Ascending aorta (tissue), 2 donors: Measurements from ENCODE around the gene PLN. TPM values are rescaled to one million over a fixed set of nuclear protein-coding genes. Genes with fewer than 3 reads are reported as not detected.

Experiments
- DNase-seq, 2 donors: peaks; one replicate each; pipeline ENCODE4 v3.0.0-alpha.2; 2019; ENCODE audit warnings: low spot score in 2 of 2
- H3K27ac ChIP-seq, 2 donors: fragments of 200-600 bp; sonication (generic); one replicate each; pipeline ENCODE4 v1.5.1; 2016 to 2017; ENCODE audit warnings: mild to moderate bottlenecking in 1 of 2
- H3K27me3 ChIP-seq: fragments of 200-600 bp; sonication (generic); one replicate; pipeline ENCODE4 v1.5.1; 2017
- H3K36me3 ChIP-seq, 2 donors: fragments of 200-600 bp; sonication (generic); one replicate each; pipeline ENCODE4 v1.5.1; 2016
- H3K4me1 ChIP-seq, 2 donors: fragments of 200-600 bp; sonication (generic); one replicate each; pipeline ENCODE4 v1.5.1; 2016 to 2017; ENCODE audit warnings: mild to moderate bottlenecking in 1 of 2
- H3K4me3 ChIP-seq, 2 donors: fragments of 200-600 bp; sonication (generic); one replicate each; pipeline ENCODE4 v1.5.1; 2016 to 2017; ENCODE audit warnings: mild to moderate bottlenecking in 1 of 2
- H3K9me3 ChIP-seq, 2 donors: fragments of 200-600 bp; sonication (generic); one replicate each; pipeline ENCODE4 v1.5.1; 2016
- intact Hi-C: fragments of 100-400 bp; cut with DNase I; formaldehyde crosslinking; loops from one replicate; pipeline ENCODE4 v1.15.1; 2023
- total RNA-seq: library from RNA; depleted of rRNA; stranded (reverse); fragments of >200 nt; gene quantifications from one replicate; pipeline ENCODE4 v1.1.0, GENCODE V29; 2016
- TF ChIP-seq, protein P1 (sequence below), 3 experiments: fragments of 200-600 bp in 2 of 3; fragments of 450-650 bp in 1 of 3; sonication (generic) in 2 of 3; IDR thresholded peaks; one replicate each; pipeline ENCODE4 v1.5.1; 2016 to 2019; ENCODE audit warnings: antibody characterized with exemption in 3 of 3, mild to moderate bottlenecking in 1 of 3, moderate library complexity in 1 of 3

Gene PLN
- total RNA-seq, 1 donor from 2014 or later = 129 TPM

DNA sequence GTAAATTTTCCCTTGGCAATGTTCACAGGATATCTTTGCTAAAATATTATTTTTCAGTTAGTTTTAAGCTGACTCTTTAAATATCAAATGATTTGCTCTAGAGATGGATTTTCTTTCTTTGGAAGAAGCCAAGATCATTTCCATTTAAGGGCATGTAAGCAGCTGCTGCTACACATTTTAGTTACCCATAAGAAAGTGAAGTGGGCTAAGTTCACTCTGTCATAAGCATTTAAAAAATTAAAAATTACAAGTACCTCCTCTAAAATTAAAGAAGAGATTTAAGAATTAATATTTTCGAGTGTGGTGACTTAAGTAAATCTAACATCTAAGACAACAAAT lies 1.2 kb upstream of the PLN start:
- peaks cover 0 to 26% of the 10 kb centered on the region in 2 donors for H3K4me1 ChIP-seq
- no peaks in the 10 kb centered on the region for H3K36me3 ChIP-seq
- TF ChIP-seq, protein P1, sequence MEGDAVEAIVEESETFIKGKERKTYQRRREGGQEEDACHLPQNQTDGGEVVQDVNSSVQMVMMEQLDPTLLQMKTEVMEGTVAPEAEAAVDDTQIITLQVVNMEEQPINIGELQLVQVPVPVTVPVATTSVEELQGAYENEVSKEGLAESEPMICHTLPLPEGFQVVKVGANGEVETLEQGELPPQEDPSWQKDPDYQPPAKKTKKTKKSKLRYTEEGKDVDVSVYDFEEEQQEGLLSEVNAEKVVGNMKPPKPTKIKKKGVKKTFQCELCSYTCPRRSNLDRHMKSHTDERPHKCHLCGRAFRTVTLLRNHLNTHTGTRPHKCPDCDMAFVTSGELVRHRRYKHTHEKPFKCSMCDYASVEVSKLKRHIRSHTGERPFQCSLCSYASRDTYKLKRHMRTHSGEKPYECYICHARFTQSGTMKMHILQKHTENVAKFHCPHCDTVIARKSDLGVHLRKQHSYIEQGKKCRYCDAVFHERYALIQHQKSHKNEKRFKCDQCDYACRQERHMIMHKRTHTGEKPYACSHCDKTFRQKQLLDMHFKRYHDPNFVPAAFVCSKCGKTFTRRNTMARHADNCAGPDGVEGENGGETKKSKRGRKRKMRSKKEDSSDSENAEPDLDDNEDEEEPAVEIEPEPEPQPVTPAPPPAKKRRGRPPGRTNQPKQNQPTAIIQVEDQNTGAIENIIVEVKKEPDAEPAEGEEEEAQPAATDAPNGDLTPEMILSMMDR (IDR thresholded peaks at IDR 0.05) = no peak
- peak overlapping the region; percentile 53 to 69 for H3K4me3 ChIP-seq
- no peak for DNase-seq
- H3K27me3 ChIP-seq = no peaks in the 10 kb centered on the region
- no peaks in the 10 kb centered on the region for H3K9me3 ChIP-seq
- intact Hi-C loops = loop anchor here (5.0 to 10.0 kb wide), 2 partner anchors 348 to 1065 kb away; partner anchors contain the start of genes ASF1A and DCBLD1
- peak overlapping the region; percentile 83 to 89 for H3K27ac ChIP-seq

DNA sequence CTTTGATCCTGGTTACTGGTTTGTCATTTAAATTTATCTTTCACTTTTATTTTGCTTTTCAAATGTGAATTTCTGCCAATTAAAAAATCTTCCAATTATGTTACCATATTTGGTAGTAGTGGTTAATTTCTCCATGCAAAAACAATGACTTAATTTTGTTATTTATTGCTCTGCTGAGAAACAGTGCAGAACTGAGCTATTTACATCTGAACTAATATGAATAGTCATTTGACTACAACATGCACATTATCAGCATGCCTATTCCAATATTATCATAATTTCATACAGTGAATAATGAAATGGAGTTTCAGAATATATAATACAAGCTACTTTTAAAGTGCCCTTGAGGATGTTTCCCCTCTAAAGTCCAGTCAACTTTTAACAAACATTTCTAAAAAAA lies 517 bp downstream of the PLN start:
- H3K27me3 ChIP-seq = no peaks in the 10 kb centered on the region

DNA sequence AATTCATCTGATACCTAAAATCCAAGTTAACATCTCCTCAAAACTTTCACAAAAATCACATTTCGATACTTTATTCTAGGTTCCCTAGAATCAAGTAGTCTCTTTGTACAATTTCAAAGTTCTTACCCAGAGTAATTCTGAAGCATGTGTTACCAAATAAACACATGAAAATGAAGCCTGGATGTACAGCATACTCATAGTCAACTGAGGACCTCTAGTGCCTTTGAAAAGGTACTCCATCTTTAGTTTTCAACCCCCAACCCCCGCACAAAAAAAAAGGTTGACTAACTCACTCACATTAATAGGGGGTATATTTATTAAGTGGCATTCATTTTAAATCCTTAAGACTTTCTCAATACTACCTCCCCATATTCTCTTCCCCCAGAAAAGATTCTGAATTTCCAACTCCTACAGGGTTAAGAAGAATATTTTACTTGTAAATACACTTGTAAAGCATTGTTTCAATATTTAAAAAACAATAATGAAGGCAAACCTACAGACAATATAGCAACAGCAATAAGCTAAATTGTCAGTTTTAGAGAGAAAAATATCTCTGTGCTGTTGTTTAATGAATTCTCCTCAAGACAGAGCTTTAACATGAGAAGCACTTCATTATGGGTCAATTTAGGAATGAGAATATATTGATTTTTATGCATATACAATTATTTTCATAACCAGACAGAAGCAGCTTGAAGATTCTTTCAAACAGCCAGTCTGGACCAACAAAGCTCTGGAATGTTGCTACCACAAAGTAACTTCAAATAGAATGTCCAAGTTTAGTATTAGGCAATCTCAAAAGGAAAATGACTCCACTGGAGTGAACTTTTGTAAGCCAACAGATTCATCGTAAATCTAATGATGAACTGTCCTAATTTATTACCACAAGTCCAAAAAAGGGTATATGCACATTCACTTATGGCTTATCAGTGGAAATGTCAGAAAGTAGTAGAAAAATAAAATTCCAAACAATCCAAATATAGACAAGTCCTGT lies 3.3 kb downstream of the PLN start:
- TF ChIP-seq, protein P1 (IDR thresholded peaks at IDR 0.05) = peak; percentile 57 to 69 (median 64)
- H3K36me3 ChIP-seq = peaks cover 3 to 25% of the 10 kb centered on the region in 2 donors

More for the DNA sequence above, 517 bp downstream of the PLN start:
- H3K4me3 ChIP-seq = peak overlapping the region; percentile 53 to 69
- intact Hi-C loops = loop anchor here (5.0 to 10.0 kb wide), 2 partner anchors 346 to 1066 kb away; partner anchors contain the start of genes ASF1A and DCBLD1
- TF ChIP-seq, protein P1 (IDR thresholded peaks at IDR 0.05) = no peak
- no peak for DNase-seq
- H3K36me3 ChIP-seq = peaks cover 0 to 2% of the 10 kb centered on the region in 2 donors
- H3K9me3 ChIP-seq = no peaks in the 10 kb centered on the region
- peaks cover 0 to 12% of the 10 kb centered on the region in 2 donors for H3K4me1 ChIP-seq
- peak overlapping the region; percentile 83 to 89 for H3K27ac ChIP-seq

GRCh38 chr6:118553132-118553531 lies 5.0 kb downstream of the PLN start:
- Histone ChIP-seq H3K27me3 (no peaks in the 10 kb centered on the region), H3K9me3 (no peaks in the 10 kb centered on the region), H3K4me1 (peaks cover 0 to 4% of the 10 kb centered on the region in 2 donors), H3K36me3 (peaks cover 3 to 25% of the 10 kb centered on the region in 2 donors), H3K4me3 (peak overlapping the region; percentile 13 to 69), H3K27ac (peak overlapping the region; percentile 32 to 83)
- TF ChIP-seq, protein P1 (IDR thresholded peaks at IDR 0.05) = no peak
- intact Hi-C loops = loop anchor here (2.0 to 5.0 kb wide), 2 partner anchors 28 to 171 kb away; no protein-coding TSS in a partner anchor
- DNase-seq = no peak

More for the DNA sequence above, 3.3 kb downstream of the PLN start:
- H3K27me3 ChIP-seq = no peaks in the 10 kb centered on the region
- peak overlapping the region; percentile 53 to 69 for H3K4me3 ChIP-seq
- H3K27ac ChIP-seq = peak overlapping the region; percentile 83 to 89
- no peaks in the 10 kb centered on the region for H3K4me1 ChIP-seq
- intact Hi-C loops = loop anchor here (2.0 to 5.0 kb wide), 4 partner anchors 29 to 267 kb away; no protein-coding TSS in a partner anchor
- DNase-seq = no peak
- no peaks in the 10 kb centered on the region for H3K9me3 ChIP-seq

- DNase-seq = no peak
- Histone ChIP-seq H3K9me3 (no peaks in the 10 kb centered on the region), H3K27ac (peak overlapping the region; percentile 16 to 31), H3K4me3 (peak overlapping the region; percentile 13 to 69), H3K27me3 (no peaks in the 10 kb centered on the region), H3K36me3 (peaks cover 8 to 35% of the 10 kb centered on the region in 2 donors), H3K4me1 (peaks cover 0 to 13% of the 10 kb centered on the region in 2 donors)
- TF ChIP-seq, protein P1 (IDR thresholded peaks at IDR 0.05) = no peak
- intact Hi-C loops = loop anchor here (5.0 kb wide), 2 partner anchors 98 to 172 kb away; partner anchors contain the start of gene CEP85L
Measured at GRCh38 chr6:118554698-118555097, 6.6 kb downstream of the PLN start.
